Keratinocyte (primary cell): Measurements from ENCODE around the gene MSANTD2. TPM values are rescaled to one million over a fixed set of nuclear protein-coding genes. Genes with fewer than 3 reads are reported as not detected.

Experiments used
- DNase-seq: peaks from one replicate; pipeline ENCODE4 v3.0.0-alpha.2; 2011; ENCODE audit warnings: low read depth, missing footprints, low spot score
- FAIRE-seq: peaks from 2 replicates; lab custom pipeline; 2011; peaks lifted over from hg19 to GRCh38; lab: Jason Lieb, UNC
- H2AFZ ChIP-seq: 2 replicates; pipeline ENCODE4 v1.6.0; 2012; ENCODE audit warnings: low read length, control low read depth, inconsistent platforms; ENCODE audit not compliant: control insufficient read depth
- H3K27ac ChIP-seq: 2 replicates; pipeline ENCODE4 v1.5.1; 2011; ENCODE audit warnings: low read length; ENCODE audit not compliant: control insufficient read depth, insufficient read depth
- H3K27me3 ChIP-seq: 3 replicates; pipeline ENCODE4 v1.6.0; 2011; ENCODE audit warnings: low read length; ENCODE audit not compliant: control insufficient read depth, insufficient read depth; ENCODE audit errors: extremely low read depth
- H3K36me3 ChIP-seq, 2 experiments: 2 replicates in 1 of 2; 3 replicates in 1 of 2; pipeline ENCODE4 v1.5.1; 2011; ENCODE audit warnings: low read length in 2 of 2, mild to moderate bottlenecking in 1 of 2; ENCODE audit not compliant: control insufficient read depth in 2 of 2, insufficient read depth in 2 of 2; ENCODE audit errors: extremely low read depth in 1 of 2
- H3K4me1 ChIP-seq: 3 replicates; pipeline ENCODE4 v1.5.1; 2011; ENCODE audit warnings: low read length; ENCODE audit not compliant: control insufficient read depth, insufficient read depth; ENCODE audit errors: extremely low read depth
- H3K4me2 ChIP-seq: 3 replicates; pipeline ENCODE4 v1.6.0; 2011; ENCODE audit warnings: low read depth, low read length; ENCODE audit not compliant: control insufficient read depth, insufficient read depth; ENCODE audit errors: extremely low read depth
- H3K4me3 ChIP-seq, 3 experiments: fragments of 200-600 bp in 1 of 3; sonication (generic) in 1 of 3; 2 replicates in 2 of 3; 3 replicates in 1 of 3; pipeline ENCODE4 v1.5.1; 2011 to 2016; ENCODE audit warnings: low read length in 3 of 3, mild to moderate bottlenecking in 3 of 3, control low read depth in 2 of 3, inconsistent platforms in 1 of 3, low read depth in 1 of 3, mixed read lengths in 1 of 3, mixed run types in 1 of 3, moderate library complexity in 1 of 3; ENCODE audit not compliant: control insufficient read depth in 2 of 3, insufficient read depth in 2 of 3; ENCODE audit errors: extremely low read depth in 1 of 3
- H3K79me2 ChIP-seq: 2 replicates; pipeline ENCODE4 v1.6.0; 2012; ENCODE audit warnings: low read length; ENCODE audit not compliant: control insufficient read depth, insufficient read depth
- H3K9ac ChIP-seq: 3 replicates; pipeline ENCODE4 v1.6.0; 2011; ENCODE audit warnings: low read length; ENCODE audit not compliant: control insufficient read depth, insufficient read depth; ENCODE audit errors: extremely low read depth
- H3K9me1 ChIP-seq: 3 replicates; pipeline ENCODE4 v1.6.0; 2011; ENCODE audit warnings: low read length; ENCODE audit not compliant: control insufficient read depth, insufficient read depth; ENCODE audit errors: extremely low read depth
- H3K9me3 ChIP-seq: 2 replicates; pipeline ENCODE4 v1.5.1; 2012; ENCODE audit warnings: low read depth, low read length; ENCODE audit not compliant: control insufficient read depth
- H4K20me1 ChIP-seq: 3 replicates; pipeline ENCODE4 v1.6.0; 2011; ENCODE audit warnings: low read length; ENCODE audit not compliant: control insufficient read depth, insufficient read depth; ENCODE audit errors: extremely low read depth
- EZH2 ChIP-seq: IDR thresholded peaks from one replicate; pipeline ENCODE4 v1.6.1; 2012; ENCODE audit warnings: inconsistent platforms, mild to moderate bottlenecking, low read length, moderate library complexity
- dilution Hi-C: fragments of 300-500 bp; cut with MboI; formaldehyde crosslinking; loops from one replicate; pipeline ENCODE4 v1.7.0; 2020; ENCODE audit warnings: low sequenced_read_pairs; ENCODE audit not compliant: extremely low pct_ligation_motif_present
- polyA plus RNA-seq, 5 experiments: library from polyadenylated mRNA; depleted of rRNA in 3 of 5; stranded (reverse) in 3 of 5; stranded (forward) in 1 of 5; unstranded in 1 of 5; fragments of >200 nt; gene quantifications; 1 replicate in 1 of 5; 2 replicates in 3 of 5; 3 replicates in 1 of 5; pipeline versions ENCODE4 v1.2.1 to v1.2.3, GENCODE V29; 2011 to 2012; ENCODE audit warnings: missing spikeins in 2 of 5, low read depth in 1 of 5, low replicate concordance in 1 of 5
- TF ChIP-seq, protein P1 (sequence below), 3 experiments: IDR thresholded peaks in 1 of 3; conservative IDR thresholded peaks in 1 of 3; optimal IDR thresholded peaks in 1 of 3; 2 replicates in 2 of 3; 3 replicates in 1 of 3; pipeline versions ENCODE3 to v1.5.1; 2011; ENCODE audit warnings: low read length in 3 of 3, mild to moderate bottlenecking in 3 of 3, moderate library complexity in 2 of 3, control low read depth in 1 of 3, inconsistent platforms in 1 of 3; ENCODE audit not compliant: insufficient read depth in 2 of 3; ENCODE audit errors: extremely low read depth in 1 of 3

MSANTD2 gene
- polyA plus RNA-seq, 1 donor (not counting 4 experiments of a cell fraction or from before 2014, with no cell fraction given) = 6.6 TPM

DNA sequence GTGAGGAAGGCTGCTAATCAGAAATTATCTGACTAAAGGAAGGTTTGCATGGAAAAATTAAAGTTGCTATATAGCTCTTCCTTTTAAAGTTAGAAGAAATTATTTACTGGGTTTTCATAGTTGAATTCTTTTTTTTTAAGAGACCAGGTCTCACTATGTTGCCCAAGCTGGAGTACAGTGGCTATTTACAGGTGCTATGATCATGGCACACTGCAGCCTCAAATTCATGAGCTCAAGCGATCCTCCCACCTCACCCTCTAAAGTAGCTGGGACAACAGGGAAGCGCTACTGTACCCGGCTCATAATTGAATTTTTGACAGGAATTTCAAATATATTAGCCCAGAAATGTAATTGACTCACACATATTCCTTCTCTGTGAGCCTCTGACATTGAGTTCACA lies 3.9 kb downstream of the MSANTD2 start:
- H3K27me3 ChIP-seq = no peaks in the 10 kb centered on the region
- H2AFZ ChIP-seq = no peak overlapping the region
- H3K27ac ChIP-seq = no peak overlapping the region
- no peak overlapping the region for H3K4me3 ChIP-seq
- no peak overlapping the region for H3K9ac ChIP-seq
- H3K36me3 ChIP-seq = no peaks in the 10 kb centered on the region
- TF ChIP-seq, protein P1, sequence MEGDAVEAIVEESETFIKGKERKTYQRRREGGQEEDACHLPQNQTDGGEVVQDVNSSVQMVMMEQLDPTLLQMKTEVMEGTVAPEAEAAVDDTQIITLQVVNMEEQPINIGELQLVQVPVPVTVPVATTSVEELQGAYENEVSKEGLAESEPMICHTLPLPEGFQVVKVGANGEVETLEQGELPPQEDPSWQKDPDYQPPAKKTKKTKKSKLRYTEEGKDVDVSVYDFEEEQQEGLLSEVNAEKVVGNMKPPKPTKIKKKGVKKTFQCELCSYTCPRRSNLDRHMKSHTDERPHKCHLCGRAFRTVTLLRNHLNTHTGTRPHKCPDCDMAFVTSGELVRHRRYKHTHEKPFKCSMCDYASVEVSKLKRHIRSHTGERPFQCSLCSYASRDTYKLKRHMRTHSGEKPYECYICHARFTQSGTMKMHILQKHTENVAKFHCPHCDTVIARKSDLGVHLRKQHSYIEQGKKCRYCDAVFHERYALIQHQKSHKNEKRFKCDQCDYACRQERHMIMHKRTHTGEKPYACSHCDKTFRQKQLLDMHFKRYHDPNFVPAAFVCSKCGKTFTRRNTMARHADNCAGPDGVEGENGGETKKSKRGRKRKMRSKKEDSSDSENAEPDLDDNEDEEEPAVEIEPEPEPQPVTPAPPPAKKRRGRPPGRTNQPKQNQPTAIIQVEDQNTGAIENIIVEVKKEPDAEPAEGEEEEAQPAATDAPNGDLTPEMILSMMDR (optimal IDR thresholded peaks at IDR 0.05 in 1 of 3, IDR thresholded peaks at IDR 0.05 in 1 of 3, conservative IDR thresholded peaks at IDR 0.05 in 1 of 3; ENCODE audit: extremely low read depth in 1 of 3, insufficient read depth in 2 of 3, low read length in 3 of 3) = no peak
- no peak for TF ChIP-seq EZH2
- DNase-seq (no peak), FAIRE-seq (no peak)
- peaks cover 11% of the 10 kb centered on the region for H4K20me1 ChIP-seq
- H3K9me3 ChIP-seq = no peaks in the 10 kb centered on the region
- no peak overlapping the region for H3K4me2 ChIP-seq
- H3K9me1 ChIP-seq = peaks cover under 1% of the 10 kb centered on the region
- dilution Hi-C loops = no loop called here
- peaks cover 69% of the 10 kb centered on the region for H3K79me2 ChIP-seq
- H3K4me1 ChIP-seq = peaks cover 20% of the 10 kb centered on the region

GRCh38 chr11:124793466-124794278 lies 6.5 kb downstream of the MSANTD2 start:
- Histone ChIP-seq H3K9me1 (peaks cover 2% of the 10 kb centered on the region), H2AFZ (no peak overlapping the region), H3K4me2 (no peak overlapping the region), H3K4me1 (peaks cover 8% of the 10 kb centered on the region), H3K27me3 (no peaks in the 10 kb centered on the region), H3K4me3 (no peak overlapping the region), H4K20me1 (peaks cover 11% of the 10 kb centered on the region), H3K79me2 (peaks cover 77% of the 10 kb centered on the region), H3K9me3 (no peaks in the 10 kb centered on the region), H3K27ac (no peak overlapping the region), H3K9ac (no peak overlapping the region), H3K36me3 (no peaks in the 10 kb centered on the region)
- FAIRE-seq (no peak), DNase-seq (peak; percentile 4)
- TF ChIP-seq, protein P1 (optimal IDR thresholded peaks at IDR 0.05 in 1 of 3, IDR thresholded peaks at IDR 0.05 in 1 of 3, conservative IDR thresholded peaks at IDR 0.05 in 1 of 3; ENCODE audit: extremely low read depth in 1 of 3, insufficient read depth in 2 of 3, low read length in 3 of 3) = peak; percentile 32 to 63 (median 61)
- TF ChIP-seq EZH2 = no peak
- dilution Hi-C loops = no loop called here
